Measurements from ENCODE around the gene TCOF1.

The TCOF1 gene

DNA sequence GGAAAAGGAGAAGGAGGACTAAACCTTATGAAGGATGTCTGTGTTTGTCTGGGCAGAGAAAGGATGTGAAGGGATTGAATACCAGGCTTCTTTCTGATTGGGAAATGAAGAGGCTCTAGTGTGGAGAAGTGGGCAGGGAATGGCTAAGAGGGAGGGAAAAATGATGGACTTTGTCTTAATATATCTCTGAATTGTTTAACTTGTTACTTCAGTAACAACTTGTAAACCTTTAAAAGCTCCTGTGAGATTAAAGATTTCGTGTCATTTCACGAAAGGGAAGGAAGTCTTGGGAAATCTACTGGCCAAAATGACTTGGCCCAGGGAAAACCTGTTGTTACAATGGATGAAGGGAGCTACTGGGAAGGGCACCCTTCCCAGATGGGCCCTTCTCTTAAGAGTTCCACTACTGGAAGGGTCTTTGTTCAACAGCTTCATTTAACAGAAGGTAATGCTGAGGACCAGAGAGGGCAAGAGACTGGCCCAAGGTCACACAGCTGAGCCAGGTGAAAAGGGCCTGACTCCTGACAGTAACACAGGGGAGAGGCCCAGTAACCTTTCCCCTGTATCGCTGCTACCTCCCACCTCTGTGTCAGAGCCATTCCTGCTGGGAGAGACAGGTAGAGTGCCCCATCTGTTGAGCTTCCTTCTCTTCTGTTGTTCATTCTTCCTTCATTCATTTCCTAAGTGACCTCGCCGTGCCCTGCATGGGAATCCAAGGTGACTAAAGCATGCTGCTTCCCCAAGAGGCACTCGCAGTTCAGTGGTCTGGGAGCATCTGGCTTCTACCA lies 5.1 kb upstream of the TCOF1 start:
- DNase-seq (ENCODE audit: low read depth) = no peak

- no peak for DNase-seq (ENCODE audit: low read depth)
Measured at GRCh38 chr5:150353032-150353675, 4.3 kb upstream of the TCOF1 start.

DNA sequence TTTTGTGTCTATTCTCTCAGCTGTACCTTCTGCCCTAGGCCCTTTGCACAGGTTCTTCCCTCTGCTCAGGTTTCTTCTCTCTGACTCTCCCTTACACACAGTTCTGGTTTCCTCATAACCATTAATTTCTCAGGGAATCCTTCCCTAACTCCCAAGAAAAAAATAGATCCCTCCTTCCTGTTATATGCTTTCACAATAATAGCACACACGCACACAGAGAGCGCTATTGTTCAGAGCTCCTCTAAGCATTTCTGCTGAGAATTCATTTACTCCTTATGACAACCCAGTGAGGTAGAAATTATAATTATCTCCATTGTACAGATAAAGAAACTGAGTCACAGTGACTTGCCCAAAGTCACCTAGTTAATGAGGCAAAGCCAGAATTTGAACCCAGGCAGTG lies 1.7 kb upstream of the TCOF1 start:
- DNase-seq (ENCODE audit: low read depth) = no peak

- DNase-seq (ENCODE audit: low read depth) = no peak
Measured at GRCh38 chr5:150356575-150357294, 762 bp upstream of the TCOF1 start.

DNA sequence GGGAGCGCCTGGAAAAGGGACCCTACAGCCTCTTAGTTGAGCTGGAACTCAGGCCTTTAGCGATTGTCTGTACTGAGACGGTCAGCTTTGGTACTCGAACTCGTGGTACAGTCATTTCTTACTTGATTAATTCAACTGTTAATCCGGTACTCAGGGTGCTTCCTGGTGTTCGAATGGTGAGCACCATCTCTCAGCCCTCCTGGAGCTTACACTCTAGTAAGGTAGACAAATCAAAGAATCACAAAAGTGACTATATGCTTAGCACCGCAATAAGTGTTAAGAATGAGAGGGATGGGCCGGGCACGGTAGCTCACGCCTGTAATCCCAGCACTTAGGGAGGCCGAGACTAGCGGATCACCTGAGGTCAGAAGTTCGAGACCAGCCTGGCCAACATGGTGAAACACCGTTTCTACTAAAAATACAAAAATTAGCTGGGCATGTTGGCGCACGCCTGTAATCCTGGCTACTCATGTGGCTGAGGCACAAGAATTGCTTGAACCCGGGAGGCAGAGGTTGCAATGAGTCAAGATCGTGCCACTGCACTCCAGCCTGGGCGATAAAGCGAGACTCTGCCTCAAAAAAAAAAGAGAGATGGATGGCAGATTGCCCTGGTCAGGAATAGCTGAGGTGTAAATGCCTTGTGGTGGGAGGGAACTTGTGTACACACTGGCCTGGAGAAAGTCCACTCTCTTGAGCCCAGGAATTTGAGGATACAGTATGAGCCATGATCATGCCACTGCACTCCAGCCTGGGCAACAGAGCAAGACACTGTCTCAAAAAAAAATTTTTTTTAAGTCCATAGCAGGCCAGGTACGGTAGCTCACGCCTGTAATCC lies 981 bp downstream of the TCOF1 start:
- no peak for DNase-seq (ENCODE audit: low read depth)

DNA sequence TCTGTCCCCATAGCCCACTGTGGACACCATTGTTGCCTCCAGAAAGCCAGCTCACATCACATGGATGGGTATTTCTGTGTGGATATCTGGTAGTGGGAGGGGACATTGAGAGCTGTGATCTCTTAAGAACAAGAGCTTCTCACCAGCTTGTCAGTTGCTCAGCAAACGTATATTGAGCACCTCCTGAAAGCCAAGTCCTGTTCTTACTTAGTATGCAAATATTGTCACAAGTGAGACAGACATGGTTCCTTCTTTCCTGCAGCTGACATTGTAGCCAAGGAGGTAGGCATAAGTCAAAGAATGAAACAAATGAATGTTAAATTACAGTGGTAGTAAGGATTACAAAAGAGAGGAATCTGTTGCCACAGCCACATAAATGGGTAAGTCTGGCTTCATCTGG lies 3.8 kb downstream of the TCOF1 start:
- DNase-seq (ENCODE audit: low read depth) = no peak

GRCh38 chr5:150363185-150363584 lies 5.7 kb downstream of the TCOF1 start:
- DNase-seq (ENCODE audit: low read depth) = no peak

- no peak for DNase-seq (ENCODE audit: low read depth)
Measured at GRCh38 chr5:150364004-150364403, 6.5 kb downstream of the TCOF1 start.

DNA sequence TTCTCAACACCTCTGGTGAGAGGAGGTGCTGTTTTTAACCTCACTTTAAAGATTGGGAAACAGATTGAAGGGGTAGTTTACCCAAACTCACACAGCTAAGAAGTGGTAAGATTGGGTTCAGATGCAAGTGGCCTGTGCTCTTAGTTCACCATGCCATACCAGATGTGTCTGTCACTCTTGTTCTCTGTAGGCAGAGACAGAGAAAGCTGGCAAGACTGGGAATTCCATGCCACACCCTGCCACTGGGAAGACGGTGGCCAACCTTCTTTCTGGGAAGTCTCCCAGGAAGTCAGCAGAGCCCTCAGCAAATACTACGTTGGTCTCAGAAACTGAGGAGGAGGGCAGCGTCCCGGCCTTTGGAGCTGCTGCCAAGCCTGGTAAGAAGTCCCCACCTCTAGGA lies 11.0 kb downstream of the TCOF1 start:
- DNase-seq (ENCODE audit: low read depth) = no peak

DNA sequence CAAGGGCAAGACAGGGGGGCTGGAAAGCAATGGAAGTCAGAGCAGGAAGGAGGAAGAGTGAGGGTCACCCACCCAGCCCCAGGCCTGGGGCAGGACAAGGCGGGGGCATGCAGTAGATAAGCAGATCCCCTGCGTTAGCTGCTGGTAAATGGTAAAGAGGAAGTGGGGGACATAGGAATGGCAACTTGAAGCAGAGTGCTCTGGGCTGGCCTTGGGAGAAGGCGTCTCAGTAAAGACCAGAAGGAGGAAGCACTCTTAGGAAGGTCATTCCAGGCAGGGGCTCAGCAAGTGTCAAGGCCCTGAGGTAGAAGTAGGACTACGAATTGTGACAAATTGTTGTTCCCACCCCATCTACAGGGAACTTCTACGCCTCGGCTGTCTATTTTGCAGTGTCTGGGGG lies 15.1 kb downstream of the TCOF1 start:
- peak; percentile 45 for DNase-seq (ENCODE audit: low read depth)

DNA sequence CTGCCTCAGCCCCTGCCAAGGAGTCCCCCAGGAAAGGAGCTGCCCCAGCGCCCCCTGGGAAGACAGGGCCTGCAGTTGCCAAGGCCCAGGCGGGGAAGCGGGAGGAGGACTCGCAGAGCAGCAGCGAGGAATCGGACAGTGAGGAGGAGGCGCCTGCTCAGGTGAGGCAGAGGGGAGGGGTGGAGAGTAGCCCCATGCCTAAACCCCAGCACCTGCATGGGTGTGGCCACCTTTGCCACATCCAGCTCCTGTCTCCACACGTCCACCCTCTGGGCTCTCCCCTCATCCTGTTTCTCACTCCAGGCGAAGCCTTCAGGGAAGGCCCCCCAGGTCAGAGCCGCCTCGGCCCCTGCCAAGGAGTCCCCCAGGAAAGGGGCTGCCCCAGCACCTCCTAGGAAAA lies 17.2 kb downstream of the TCOF1 start:
- DNase-seq (ENCODE audit: low read depth) = no peak

- DNase-seq (ENCODE audit: low read depth) = no peak
Measured at GRCh38 chr5:150376799-150377771, 19.6 kb downstream of the TCOF1 start.

GRCh38 chr5:150377964-150378694 lies 20.6 kb downstream of the TCOF1 start:
- no peak for DNase-seq (ENCODE audit: low read depth)

- DNase-seq (ENCODE audit: low read depth) = no peak
Measured at GRCh38 chr5:150384701-150385100, 27.2 kb downstream of the TCOF1 start.

DNA sequence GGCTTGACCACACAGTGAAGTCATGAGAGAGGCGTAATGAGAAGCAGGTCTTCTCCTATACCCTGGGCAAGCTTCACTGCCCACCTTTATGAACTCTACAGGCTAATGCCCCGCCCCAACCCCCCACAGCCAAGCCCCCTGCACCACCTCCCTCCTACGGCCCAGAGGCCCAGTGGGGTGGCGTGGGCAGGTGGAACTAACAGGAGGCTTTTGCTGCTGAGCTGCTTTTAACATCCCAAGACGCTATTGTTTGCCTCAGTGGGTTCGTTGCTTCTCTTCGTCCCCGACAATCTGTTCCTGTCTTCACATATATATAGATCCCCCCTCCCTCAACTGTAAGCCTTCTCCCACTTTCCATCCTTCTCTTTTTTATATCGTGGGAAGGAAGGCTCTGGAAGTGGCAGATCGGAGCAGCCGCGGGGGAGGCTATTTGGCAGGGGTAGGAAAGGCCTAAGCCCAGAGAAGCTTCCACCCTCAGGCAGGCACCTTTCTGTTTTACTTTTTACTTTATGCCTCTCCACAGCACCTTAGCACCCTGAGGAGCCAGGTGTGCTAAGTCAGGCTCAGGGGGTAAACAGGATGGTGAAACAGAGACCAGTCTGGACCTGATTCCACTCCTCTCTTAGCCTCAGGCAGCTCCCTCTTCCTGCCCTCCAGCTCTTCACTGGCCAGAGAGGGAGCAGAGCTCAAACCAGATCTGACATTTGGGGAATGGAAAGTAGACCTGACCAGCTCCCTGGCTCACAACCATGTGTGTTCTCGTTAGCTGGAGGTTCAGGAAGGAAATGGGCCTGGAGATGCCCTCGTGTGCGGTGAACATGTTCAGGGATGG lies 28.7 kb downstream of the TCOF1 start:
- no peak for DNase-seq (ENCODE audit: low read depth)

DNA sequence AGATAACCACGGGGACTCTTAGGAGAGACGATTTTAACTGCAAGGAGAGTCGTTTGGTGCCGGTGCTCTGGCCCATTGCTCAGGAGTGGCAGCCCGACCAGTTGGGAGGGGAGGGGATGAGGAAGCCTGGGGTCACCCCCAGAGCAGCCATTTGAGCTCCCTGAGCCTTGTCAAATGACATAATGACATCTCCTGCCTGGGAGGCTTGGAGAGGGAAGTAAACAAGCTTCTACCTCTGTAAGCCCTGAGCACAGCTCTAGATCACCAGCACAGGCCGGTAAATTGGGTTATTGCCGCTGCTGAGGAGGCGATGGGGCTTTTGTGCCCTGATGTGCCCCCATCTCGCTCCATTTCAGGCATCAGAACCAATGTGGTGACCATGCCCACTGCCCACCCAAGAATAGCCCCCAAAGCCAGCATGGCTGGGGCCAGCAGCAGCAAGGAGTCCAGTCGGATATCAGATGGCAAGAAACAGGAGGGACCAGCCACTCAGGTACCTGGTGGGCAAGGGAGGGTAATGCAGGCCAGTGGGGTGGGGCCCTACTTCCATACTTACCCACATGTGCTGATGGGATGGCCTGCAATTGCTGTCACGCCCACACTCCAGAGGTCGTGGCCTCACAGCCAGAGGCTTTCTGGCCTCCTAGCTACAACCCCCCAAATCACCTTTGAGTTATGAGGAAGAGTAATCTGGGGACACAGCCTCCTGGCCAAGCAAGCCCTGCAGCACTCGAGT lies 32.2 kb downstream of the TCOF1 start:
- DNase-seq (ENCODE audit: low read depth) = no peak

GRCh38 chr5:150391064-150391834 lies 33.8 kb downstream of the TCOF1 start:
- no peak for DNase-seq (ENCODE audit: low read depth)

DNA sequence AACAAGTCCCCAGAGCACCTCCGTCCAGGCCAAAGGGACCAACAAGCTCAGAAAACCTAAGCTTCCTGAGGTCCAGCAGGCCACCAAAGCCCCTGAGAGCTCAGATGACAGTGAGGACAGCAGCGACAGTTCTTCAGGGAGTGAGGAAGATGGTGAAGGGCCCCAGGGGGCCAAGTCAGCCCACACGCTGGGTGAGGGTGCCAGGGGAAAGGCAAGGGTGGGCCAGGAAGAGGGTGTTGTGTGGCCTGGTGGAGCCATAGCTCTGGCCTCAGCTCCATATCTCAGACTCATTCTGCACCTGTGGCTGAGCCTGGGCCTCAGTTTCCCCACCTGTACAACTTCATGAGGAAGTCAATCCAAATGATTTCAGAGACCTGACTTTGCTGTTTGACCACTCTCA lies 34.5 kb downstream of the TCOF1 start:
- DNase-seq (ENCODE audit: low read depth) = no peak

Measured in CMK (cell line).